Ovary (tissue), 9 donors: ENCODE measurements around the gene PRKCD. TPM values are rescaled to one million over a fixed set of nuclear protein-coding genes. Genes with fewer than 3 reads are reported as not detected.

Source experiments
- DNase-seq, 5 donors: peaks; one replicate each; pipeline ENCODE4 v3.0.0-alpha.2; 2019 to 2020
- H3K27ac ChIP-seq, 2 donors: fragments of 200-600 bp; one replicate each; pipeline versions ENCODE4 v1.5.1 to v1.8.0; 2019 to 2022
- H3K27me3 ChIP-seq: fragments of 200-600 bp; one replicate; pipeline ENCODE4 v1.8.0; 2022
- H3K36me3 ChIP-seq: fragments of 200-600 bp; sonication (generic); one replicate; pipeline ENCODE4 v1.5.1; 2019
- H3K4me1 ChIP-seq: one replicate; pipeline ENCODE4 v1.8.1; 2013; ENCODE audit warnings: mild to moderate bottlenecking, moderate library complexity; ENCODE audit not compliant: insufficient read depth
- H3K4me3 ChIP-seq: fragments of 200-600 bp; sonication (generic); one replicate; pipeline ENCODE4 v1.5.1; 2017
- H3K9me3 ChIP-seq, 2 donors: fragments of 200-600 bp in 1 of 2; sonication (generic) in 1 of 2; one replicate each; pipeline versions ENCODE4 v1.5.1 to v1.8.1; 2013 to 2019; ENCODE audit warnings: mild to moderate bottlenecking in 1 of 2, moderate library complexity in 1 of 2
- EP300 ChIP-seq: sonication (generic); formaldehyde crosslinking; IDR thresholded peaks from one replicate; pipeline ENCODE4 v1.6.1; 2017; ENCODE audit warnings: antibody characterized with exemption
- POLR2A ChIP-seq: fragments of 450-650 bp; IDR thresholded peaks from one replicate; pipeline ENCODE4 v1.6.1; 2017; ENCODE audit warnings: antibody characterized with exemption, mild to moderate bottlenecking, moderate library complexity
- WGBS, 3 donors: extraction: QIAGEN DNeasy Blood & Tissue Kit in 1 of 3; methylation state at CpG; one replicate each; pipeline versions ENCODE4 v1.1.5 to v1.1.7; 2013 to 2017; 5-methylcytosine and 5-hydroxymethylcytosine counted together
- intact Hi-C, 4 donors: fragments of 100-400 bp; cut with DNase I; formaldehyde crosslinking; loops; one replicate each; pipeline versions ENCODE4 v1.11.0 to v1.15.1; 2022 to 2023
- polyA plus RNA-seq, 2 donors: library from polyadenylated mRNA; stranded (reverse); fragments of 200-250 nt in 1 of 2; fragments of 350-450 nt in 1 of 2; fragmentation: Illumina TruSeq in 1 of 2; extraction: RNeasy Lipid Tissue Mini Kit (QIAGEN cat#74804) in 1 of 2; gene quantifications; one replicate each; pipeline ENCODE4 v1.2.3, GENCODE V29; 2013 to 2014
- total RNA-seq, 7 donors: library from RNA; depleted of rRNA in 2 of 7; stranded (reverse); fragments of >200 nt in 2 of 7; fragmentation: NEBNext Ultra II Directional in 3 of 7; extraction: Animal tissue kit (Norgen Biotek cat#: 25700) in 3 of 7; gene quantifications; one replicate each; pipeline versions ENCODE4 v1.1.0 to v1.2.4, GENCODE V29; 2016 to 2023
- TF ChIP-seq, protein P1 (sequence below), 3 donors: fragments of 450-650 bp in 2 of 3; fragments of 200-600 bp in 1 of 3; IDR thresholded peaks; one replicate each; pipeline versions ENCODE4 v1.5.1 to v1.8.0; 2016 to 2022; ENCODE audit warnings: antibody characterized with exemption in 3 of 3, mild to moderate bottlenecking in 1 of 3
- donor health status: DM: no; HTN: no; CAD: no; lungs with moderate emphysema.
- donor health status: DM: no; HTN: no; CAD: no.
- donor health status: Bipolar disorder and iron deficiency.
- donor health status: DM: yes; HTN: yes; CAD: no.
- donor health status: DM: no; HTN: no; CAD: no.
- donor health status: DM: yes; HTN: yes; CAD: no.

Gene PRKCD
- total and polyA plus RNA-seq, 9 donors = 6.6 to 22.2 (median 15.2) TPM

- DNase-seq = no peak
- WGBS, 3 donors = 90 to 93% (median 92%) methylated on average over 7 of the region's 7 CpGs
Observed at GRCh38 chr3:53213276-53213675, 52.3 kb downstream of the PRKCD start.

DNA sequence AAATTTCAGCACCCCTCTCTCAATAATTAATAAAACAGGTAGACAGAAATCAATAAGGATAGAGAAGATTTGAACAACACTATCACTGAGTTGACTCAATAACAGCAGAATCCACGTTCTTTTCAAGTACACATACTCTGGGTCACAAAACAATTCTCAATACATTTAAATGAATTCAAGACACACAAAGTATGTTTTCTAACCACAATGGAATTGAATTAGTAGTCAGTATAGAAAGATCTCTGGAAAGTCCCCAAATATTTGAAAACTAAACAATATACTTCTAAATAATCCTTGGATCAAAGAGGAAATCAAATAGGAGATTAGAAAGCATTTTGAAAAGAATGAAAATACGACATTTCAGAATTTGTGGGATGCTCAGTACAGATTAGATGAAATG is 54.8 kb downstream of the PRKCD start:
- intact Hi-C loops = no loop called here
- Histone ChIP-seq H3K27ac (no peak overlapping the region), H3K27me3 (no peaks in the 10 kb centered on the region), H3K4me3 (no peak overlapping the region), H3K36me3 (no peaks in the 10 kb centered on the region), H3K4me1 (no peaks in the 10 kb centered on the region), H3K9me3 (no peaks in the 10 kb centered on the region)
- TF ChIP-seq EP300 = no peak
- no peak for TF ChIP-seq POLR2A
- TF ChIP-seq, protein P1, sequence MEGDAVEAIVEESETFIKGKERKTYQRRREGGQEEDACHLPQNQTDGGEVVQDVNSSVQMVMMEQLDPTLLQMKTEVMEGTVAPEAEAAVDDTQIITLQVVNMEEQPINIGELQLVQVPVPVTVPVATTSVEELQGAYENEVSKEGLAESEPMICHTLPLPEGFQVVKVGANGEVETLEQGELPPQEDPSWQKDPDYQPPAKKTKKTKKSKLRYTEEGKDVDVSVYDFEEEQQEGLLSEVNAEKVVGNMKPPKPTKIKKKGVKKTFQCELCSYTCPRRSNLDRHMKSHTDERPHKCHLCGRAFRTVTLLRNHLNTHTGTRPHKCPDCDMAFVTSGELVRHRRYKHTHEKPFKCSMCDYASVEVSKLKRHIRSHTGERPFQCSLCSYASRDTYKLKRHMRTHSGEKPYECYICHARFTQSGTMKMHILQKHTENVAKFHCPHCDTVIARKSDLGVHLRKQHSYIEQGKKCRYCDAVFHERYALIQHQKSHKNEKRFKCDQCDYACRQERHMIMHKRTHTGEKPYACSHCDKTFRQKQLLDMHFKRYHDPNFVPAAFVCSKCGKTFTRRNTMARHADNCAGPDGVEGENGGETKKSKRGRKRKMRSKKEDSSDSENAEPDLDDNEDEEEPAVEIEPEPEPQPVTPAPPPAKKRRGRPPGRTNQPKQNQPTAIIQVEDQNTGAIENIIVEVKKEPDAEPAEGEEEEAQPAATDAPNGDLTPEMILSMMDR (IDR thresholded peaks at IDR 0.05) = no peak
- no peak for DNase-seq
- WGBS, 3 donors = 34 to 56% (median 35%) methylated on average over 2 of the region's 2 CpGs

More at GRCh38 chr3:53213276-53213675, 52.3 kb downstream of the PRKCD start:
- Histone ChIP-seq H3K9me3 (no peaks in the 10 kb centered on the region), H3K27ac (no peak overlapping the region), H3K4me3 (no peak overlapping the region), H3K4me1 (no peaks in the 10 kb centered on the region), H3K27me3 (no peaks in the 10 kb centered on the region), H3K36me3 (no peaks in the 10 kb centered on the region)
- TF ChIP-seq POLR2A (no peak), EP300 (no peak)
- TF ChIP-seq, protein P1 (IDR thresholded peaks at IDR 0.05) = no peak
- intact Hi-C loops = no loop called here

DNA sequence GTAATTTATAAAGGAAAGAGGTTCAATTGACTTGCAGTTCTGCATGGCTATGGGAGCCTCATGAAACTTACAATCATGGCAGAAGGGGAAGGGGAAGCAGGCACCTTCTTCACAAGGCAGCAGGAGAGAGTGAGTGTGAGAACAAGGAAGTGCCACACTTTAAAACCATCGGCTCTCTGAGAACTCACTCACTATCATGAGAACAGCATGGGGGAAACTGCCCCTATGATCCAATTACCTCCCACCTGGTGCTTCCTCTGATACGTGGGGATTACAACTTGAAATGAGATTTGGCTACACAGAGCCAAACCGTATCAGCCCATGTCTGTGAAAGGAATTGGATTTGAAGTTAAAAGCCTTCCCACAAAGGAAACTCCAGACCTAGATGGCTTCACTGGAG is 55.7 kb downstream of the PRKCD start:
- no peaks in the 10 kb centered on the region for H3K36me3 ChIP-seq
- TF ChIP-seq, protein P1 (IDR thresholded peaks at IDR 0.05) = no peak
- TF ChIP-seq POLR2A (no peak), EP300 (no peak)
- WGBS, 3 donors = 23 to 28% (median 23%) methylated on average over 3 of the region's 3 CpGs
- no peaks in the 10 kb centered on the region for H3K4me1 ChIP-seq
- no peak overlapping the region for H3K27ac ChIP-seq
- H3K4me3 ChIP-seq = no peak overlapping the region
- no peaks in the 10 kb centered on the region for H3K9me3 ChIP-seq
- H3K27me3 ChIP-seq = no peaks in the 10 kb centered on the region
- intact Hi-C loops = no loop called here
- DNase-seq = no peak

DNA sequence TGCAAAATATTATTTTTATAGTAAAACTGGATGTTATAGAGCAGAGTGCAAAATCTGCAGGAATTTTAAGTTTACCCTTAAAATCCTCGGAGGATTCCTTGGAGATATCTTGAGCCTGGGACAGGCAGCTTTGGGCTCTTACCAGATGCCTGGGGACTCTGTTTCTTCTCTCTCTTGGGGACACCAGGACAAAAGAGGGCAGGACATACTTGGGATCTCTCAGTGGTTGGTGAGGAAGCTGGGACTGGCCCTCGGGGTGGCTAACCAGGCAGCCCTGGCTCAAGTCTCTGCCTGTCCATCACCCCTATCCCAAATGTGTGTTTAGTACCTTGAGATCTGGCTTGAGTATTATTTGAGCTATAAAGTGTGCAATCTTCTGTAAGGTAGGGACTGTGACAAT is 56.2 kb downstream of the PRKCD start:
- H3K4me1 ChIP-seq = no peaks in the 10 kb centered on the region
- no peak for DNase-seq
- 72 to 89% (median 79%) methylated on average over 2 of the region's 2 CpGs for WGBS, 3 donors
- no peaks in the 10 kb centered on the region for H3K36me3 ChIP-seq
- H3K27me3 ChIP-seq = no peaks in the 10 kb centered on the region
- intact Hi-C loops = no loop called here
- H3K9me3 ChIP-seq = no peaks in the 10 kb centered on the region
- H3K4me3 ChIP-seq = no peak overlapping the region
- no peak overlapping the region for H3K27ac ChIP-seq
- no peak for TF ChIP-seq POLR2A
- TF ChIP-seq, protein P1 (IDR thresholded peaks at IDR 0.05) = no peak
- TF ChIP-seq EP300 = no peak
